Skeletal muscle satellite cell (primary cell): ENCODE measurements around the gene NAA16.

Experiments
- H3K27me3 ChIP-seq: 2 replicates; pipeline ENCODE4 v1.7.0; 2013; ENCODE audit warnings: low read length; ENCODE audit not compliant: control insufficient read depth, insufficient read depth
- H3K36me3 ChIP-seq: 2 replicates; pipeline ENCODE4 v1.7.0; 2013; ENCODE audit warnings: mild to moderate bottlenecking, control low read depth, low read length; ENCODE audit not compliant: insufficient read depth
- H3K4me1 ChIP-seq: 2 replicates; pipeline ENCODE4 v1.7.0; 2013; ENCODE audit warnings: low read length; ENCODE audit not compliant: control insufficient read depth, insufficient read depth
- H3K4me2 ChIP-seq: 2 replicates; pipeline ENCODE4 v1.7.0; 2013; ENCODE audit warnings: mild to moderate bottlenecking, low read length
- H3K4me3 ChIP-seq: 2 replicates; pipeline ENCODE4 v1.7.0; 2013; ENCODE audit warnings: low read length
- H3K9ac ChIP-seq: 2 replicates; pipeline ENCODE4 v1.7.0; 2013; ENCODE audit warnings: mild to moderate bottlenecking, low read depth, low read length, moderate library complexity
- H3K9me3 ChIP-seq: replicated peaks from 2 replicates; pipeline ENCODE4 v1.7.0; 2013; ENCODE audit warnings: mild to moderate bottlenecking, control low read depth, low read length

The NAA16 gene

DNA sequence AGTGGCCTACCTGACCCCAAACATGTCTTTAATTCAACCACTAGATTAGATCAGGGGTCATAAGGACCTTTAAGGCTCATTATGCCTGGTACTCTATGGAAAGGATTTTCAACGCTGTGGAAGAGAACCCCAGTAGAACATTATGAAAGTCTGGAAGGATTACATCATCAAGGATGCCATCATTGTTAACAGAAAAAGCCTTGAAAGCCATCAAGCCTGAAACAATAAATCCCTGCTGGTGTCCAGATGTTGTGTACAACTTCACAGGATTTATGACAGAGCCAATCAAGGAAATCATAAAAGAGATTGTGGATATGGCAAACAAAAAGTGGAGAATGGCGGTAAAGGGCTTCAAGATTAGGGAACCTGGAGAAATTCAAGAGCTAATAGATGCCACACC, 59.7 kb downstream of the NAA16 start:
- Histone ChIP-seq H3K36me3 (peaks cover 64% of the 10 kb centered on the region), H3K9me3 (no peaks in the 10 kb centered on the region), H3K27me3 (no peaks in the 10 kb centered on the region), H3K9ac (no peak overlapping the region), H3K4me3 (no peak overlapping the region), H3K4me2 (no peak overlapping the region), H3K4me1 (no peaks in the 10 kb centered on the region)

DNA sequence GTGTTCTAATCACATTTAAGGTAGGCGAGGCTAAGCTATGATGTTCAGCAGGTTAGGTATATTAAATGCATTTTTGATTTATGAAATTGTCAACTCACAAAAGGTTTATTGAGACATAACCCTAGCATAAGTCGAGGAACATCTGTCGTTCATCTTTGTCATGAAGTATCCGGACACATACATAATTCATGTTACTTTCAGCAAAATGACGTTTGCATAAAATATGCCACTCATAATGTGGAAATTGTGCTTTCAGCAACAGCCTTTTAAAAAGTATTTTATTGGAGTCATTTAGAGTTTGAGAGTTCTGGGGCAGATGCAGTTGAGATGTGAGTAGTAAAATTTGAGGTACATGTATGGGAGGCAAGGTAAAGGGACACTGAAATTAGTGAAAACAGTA, 66.4 kb downstream of the NAA16 start:
- H3K4me1 ChIP-seq: no peaks in the 10 kb centered on the region
- no peak overlapping the region for H3K4me2 ChIP-seq
- no peaks in the 10 kb centered on the region for H3K27me3 ChIP-seq
- peaks cover 34% of the 10 kb centered on the region for H3K36me3 ChIP-seq
- H3K4me3 ChIP-seq: no peak overlapping the region
- no peaks in the 10 kb centered on the region for H3K9me3 ChIP-seq
- no peak overlapping the region for H3K9ac ChIP-seq

DNA sequence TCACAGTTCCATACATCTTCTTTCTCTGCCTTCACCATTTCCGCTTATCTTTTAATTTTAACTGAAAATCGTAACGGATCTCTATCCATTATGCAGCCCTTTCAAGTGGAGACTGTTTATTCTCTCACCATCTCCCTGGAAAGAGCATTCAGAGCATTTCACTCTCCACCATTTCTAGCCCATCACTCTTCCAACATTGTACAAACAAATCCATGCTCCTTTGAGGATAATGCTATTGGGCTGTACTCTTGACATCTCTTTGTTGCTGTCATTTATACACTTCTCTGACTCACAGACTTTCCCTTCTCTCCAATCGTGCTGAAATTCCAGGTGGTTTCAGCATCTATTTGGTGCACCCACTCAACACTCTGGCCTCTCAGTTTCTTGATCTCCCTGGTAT, 71.4 kb downstream of the NAA16 start:
- no peaks in the 10 kb centered on the region for H3K27me3 ChIP-seq
- no peak overlapping the region for H3K9ac ChIP-seq
- H3K4me3 ChIP-seq: no peak overlapping the region
- H3K9me3 ChIP-seq: no peaks in the 10 kb centered on the region
- peaks cover 2% of the 10 kb centered on the region for H3K4me1 ChIP-seq
- H3K4me2 ChIP-seq: no peak overlapping the region
- peaks cover 3% of the 10 kb centered on the region for H3K36me3 ChIP-seq

- Histone ChIP-seq H3K4me3 (no peak overlapping the region), H3K9ac (no peak overlapping the region), H3K4me1 (peaks cover 2% of the 10 kb centered on the region), H3K4me2 (no peak overlapping the region), H3K36me3 (no peaks in the 10 kb centered on the region), H3K9me3 (no peaks in the 10 kb centered on the region), H3K27me3 (no peaks in the 10 kb centered on the region)
These were observed 72.3 kb downstream of the NAA16 start for GRCh38 chr13:41383386-41383785.

- Histone ChIP-seq H3K4me3 (no peak overlapping the region), H3K36me3 (no peaks in the 10 kb centered on the region), H3K9ac (no peak overlapping the region), H3K4me2 (no peak overlapping the region), H3K4me1 (peaks cover 2% of the 10 kb centered on the region), H3K9me3 (no peaks in the 10 kb centered on the region), H3K27me3 (no peaks in the 10 kb centered on the region)
These were observed 73.9 kb downstream of the NAA16 start for GRCh38 chr13:41384749-41385503.

GRCh38 chr13:41386211-41386610, 75.1 kb downstream of the NAA16 start:
- peaks cover 2% of the 10 kb centered on the region for H3K4me1 ChIP-seq
- H3K4me3 ChIP-seq: no peak overlapping the region
- no peaks in the 10 kb centered on the region for H3K36me3 ChIP-seq
- H3K9ac ChIP-seq: no peak overlapping the region
- no peaks in the 10 kb centered on the region for H3K27me3 ChIP-seq
- H3K9me3 ChIP-seq: no peaks in the 10 kb centered on the region
- H3K4me2 ChIP-seq: no peak overlapping the region

- H3K4me3 ChIP-seq: no peak overlapping the region
- no peak overlapping the region for H3K4me2 ChIP-seq
These were observed 76.5 kb downstream of the NAA16 start for GRCh38 chr13:41387576-41387975.

GRCh38 chr13:41388143-41388881, 77.2 kb downstream of the NAA16 start:
- Histone ChIP-seq H3K9me3 (no peaks in the 10 kb centered on the region), H3K4me2 (no peak overlapping the region), H3K9ac (no peak overlapping the region), H3K4me3 (no peak overlapping the region), H3K36me3 (no peaks in the 10 kb centered on the region), H3K4me1 (peaks cover 2% of the 10 kb centered on the region), H3K27me3 (no peaks in the 10 kb centered on the region)

More at GRCh38 chr13:41387576-41387975, 76.5 kb downstream of the NAA16 start:
- Histone ChIP-seq H3K36me3 (no peaks in the 10 kb centered on the region), H3K27me3 (no peaks in the 10 kb centered on the region), H3K9me3 (no peaks in the 10 kb centered on the region), H3K4me1 (peaks cover 2% of the 10 kb centered on the region), H3K9ac (no peak overlapping the region)

DNA sequence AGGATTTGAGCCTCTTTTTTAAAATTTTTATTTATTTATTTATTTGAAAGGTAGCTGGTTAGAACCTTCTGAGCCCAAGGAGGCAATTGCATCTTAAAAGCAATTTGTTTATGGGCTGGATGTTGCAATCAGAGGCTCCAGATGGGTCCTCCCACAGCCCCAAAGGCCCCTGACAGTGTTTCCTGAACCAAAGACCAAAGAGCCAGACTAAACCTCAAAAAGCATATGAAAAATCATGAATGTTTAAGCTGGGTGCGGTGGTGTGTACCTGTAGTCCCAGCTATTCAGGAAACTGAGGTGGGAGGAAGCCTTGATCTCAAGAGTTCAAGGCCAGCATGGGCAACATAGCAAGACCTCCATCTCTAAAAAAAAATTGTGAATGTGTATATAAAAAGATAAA, 78.5 kb downstream of the NAA16 start:
- Histone ChIP-seq H3K4me2 (no peak overlapping the region), H3K9ac (no peak overlapping the region), H3K4me3 (no peak overlapping the region), H3K36me3 (no peaks in the 10 kb centered on the region), H3K4me1 (no peaks in the 10 kb centered on the region), H3K27me3 (peaks cover 5% of the 10 kb centered on the region), H3K9me3 (no peaks in the 10 kb centered on the region)

- no peak overlapping the region for H3K4me2 ChIP-seq
- H3K36me3 ChIP-seq: no peaks in the 10 kb centered on the region
These were observed 83.1 kb downstream of the NAA16 start for GRCh38 chr13:41394166-41394565.

DNA sequence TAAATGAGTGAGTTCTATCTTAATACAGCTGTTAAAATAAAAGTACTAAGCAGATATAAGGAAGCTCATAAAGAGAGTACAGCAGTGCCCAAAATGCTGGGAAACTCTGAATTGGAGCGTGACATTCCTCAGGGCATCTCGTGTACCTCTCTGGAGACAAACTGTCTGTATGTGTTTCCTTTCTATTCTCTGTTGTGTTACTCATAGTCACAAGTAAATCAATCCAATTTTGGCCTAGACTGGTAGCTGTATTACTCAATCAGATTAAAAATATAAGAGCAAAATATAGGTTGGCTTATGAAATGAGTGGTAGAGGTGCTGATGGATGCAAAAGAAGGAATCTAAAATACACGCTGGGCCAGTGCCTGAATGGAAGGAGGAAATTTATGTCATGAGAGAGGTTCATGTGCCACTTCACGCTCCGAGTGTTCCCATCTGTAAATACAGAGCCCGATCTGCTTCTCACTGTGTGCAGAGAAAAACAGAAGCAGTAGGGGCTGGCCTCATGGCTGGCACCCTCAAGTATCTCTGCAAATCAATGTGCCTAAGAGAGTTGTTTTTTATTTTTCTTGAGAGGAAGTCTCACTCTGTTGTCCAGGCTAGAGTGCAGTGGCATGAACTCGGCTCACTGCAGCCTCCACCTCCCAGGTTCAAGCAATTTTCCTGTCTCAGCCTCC, 87.6 kb downstream of the NAA16 start:
- no peaks in the 10 kb centered on the region for H3K9me3 ChIP-seq
- H3K4me3 ChIP-seq: no peak overlapping the region
- no peak overlapping the region for H3K4me2 ChIP-seq
- H3K9ac ChIP-seq: no peak overlapping the region
- H3K36me3 ChIP-seq: no peaks in the 10 kb centered on the region
- H3K27me3 ChIP-seq: peaks cover 5% of the 10 kb centered on the region
- peaks cover 9% of the 10 kb centered on the region for H3K4me1 ChIP-seq

More at GRCh38 chr13:41394166-41394565, 83.1 kb downstream of the NAA16 start:
- no peak overlapping the region for H3K9ac ChIP-seq
- no peaks in the 10 kb centered on the region for H3K9me3 ChIP-seq
- H3K4me1 ChIP-seq: peaks cover 9% of the 10 kb centered on the region
- no peak overlapping the region for H3K4me3 ChIP-seq
- H3K27me3 ChIP-seq: peaks cover 5% of the 10 kb centered on the region
